SK-N-SH (cell line): ENCODE measurements around the gene PRIM1. TPM values are rescaled to one million over a fixed set of nuclear protein-coding genes. Genes with fewer than 3 reads are reported as not detected.

Source experiments
- CTCF ChIA-PET: fragments of 300-600, 350-600 bp; formaldehyde crosslinking; extraction: SDS; loops from one replicate; lab custom pipeline; 2021; lab: Yijun Ruan, JAX
- POLR2A ChIA-PET: fragments of 350-600 bp; sonication (Branson Sonifier 250); formaldehyde crosslinking; extraction: SDS; loops from one replicate; lab custom pipeline; 2020; ENCODE audit warnings: antibody characterized with exemption, inconsistent platforms; lab: Yijun Ruan, JAX
- DNase-seq: peaks from one replicate; pipeline ENCODE4 v3.0.0; 2012
- H2AFZ ChIP-seq: fragments of 200-600 bp; sonication (generic); 2 replicates; pipeline ENCODE4 v1.8.1; 2016; ENCODE audit warnings: antibody characterized with exemption, mild to moderate bottlenecking, low read depth
- H3F3A ChIP-seq: fragments of 200-600 bp; sonication (generic); replicated peaks from 2 replicates; pipeline ENCODE3; 2016; ENCODE audit warnings: antibody characterized with exemption, mild to moderate bottlenecking; ENCODE audit not compliant: insufficient read depth
- H3K27ac ChIP-seq, 2 experiments: fragments of 200-500 bp in 1 of 2; fragments of 200-600 bp in 1 of 2; sonication (Bioruptor generic) in 1 of 2; sonication (generic), shearing (Covaris generic) in 1 of 2; 2 replicates each; pipeline versions ENCODE4 v1.5.1 to v1.6.1; 2014 to 2016; ENCODE audit warnings: low read depth in 2 of 2, inconsistent platforms in 1 of 2, low read length in 1 of 2, mild to moderate bottlenecking in 1 of 2, mixed read lengths in 1 of 2
- H3K27me3 ChIP-seq: fragments of 200-600 bp; sonication (generic), shearing (Covaris generic); 2 replicates; pipeline ENCODE4 v1.6.1; 2016; ENCODE audit warnings: mixed run types; ENCODE audit not compliant: insufficient read depth
- H3K36me3 ChIP-seq, 2 experiments: fragments of 200-500 bp in 1 of 2; fragments of 200-600 bp in 1 of 2; sonication (Bioruptor generic) in 1 of 2; sonication (generic) in 1 of 2; replicated peaks in 1 of 2; 2 replicates each; pipeline versions ENCODE3 to v1.5.1; 2014 to 2016; ENCODE audit warnings: low read length in 1 of 2, mild to moderate bottlenecking in 1 of 2; ENCODE audit not compliant: insufficient read depth in 2 of 2, control insufficient read depth in 1 of 2
- H3K4me1 ChIP-seq, 2 experiments: fragments of 200-500 bp in 1 of 2; fragments of 200-600 bp in 1 of 2; sonication (Bioruptor generic) in 1 of 2; sonication (generic), shearing (Covaris generic) in 1 of 2; 2 replicates each; pipeline versions ENCODE4 v1.5.1 to v1.6.1; 2014 to 2016; ENCODE audit warnings: low read depth in 1 of 2, low read length in 1 of 2, mixed run types in 1 of 2; ENCODE audit not compliant: insufficient read depth in 2 of 2, control insufficient read depth in 1 of 2
- H3K4me2 ChIP-seq: fragments of 200-600 bp; sonication (generic), shearing (Covaris generic); 2 replicates; pipeline ENCODE4 v1.6.1; 2017; ENCODE audit warnings: mixed run types
- H3K4me3 ChIP-seq, 2 experiments: fragments of 200-500 bp in 1 of 2; fragments of 200-600 bp in 1 of 2; sonication (Bioruptor generic) in 1 of 2; sonication (generic), shearing (Covaris generic) in 1 of 2; 2 replicates each; pipeline versions ENCODE4 v1.5.1 to v1.8.1; 2014 to 2016; ENCODE audit warnings: low read depth in 2 of 2, inconsistent platforms in 1 of 2, low read length in 1 of 2, mild to moderate bottlenecking in 1 of 2, mixed read lengths in 1 of 2, moderate library complexity in 1 of 2
- H3K79me2 ChIP-seq: fragments of 200-600 bp; sonication (generic); 2 replicates; pipeline ENCODE4 v1.8.1; 2017; ENCODE audit warnings: mild to moderate bottlenecking; ENCODE audit not compliant: insufficient read depth
- H3K9ac ChIP-seq: fragments of 200-600 bp; sonication (generic); 2 replicates; pipeline ENCODE4 v1.6.1; 2017; ENCODE audit warnings: mixed run types
- H3K9me2 ChIP-seq: fragments of 200-600 bp; sonication (generic); 2 replicates; pipeline ENCODE4 v1.6.1; 2017; ENCODE audit warnings: mixed run types
- H3K9me3 ChIP-seq: fragments of 200-600 bp; sonication (generic); 2 replicates; pipeline ENCODE4 v1.6.1; 2017; ENCODE audit warnings: mixed run types, mild to moderate bottlenecking, moderate library complexity
- H4K20me1 ChIP-seq: fragments of 200-600 bp; sonication (generic); 2 replicates; pipeline ENCODE4 v1.6.1; 2017; ENCODE audit warnings: mild to moderate bottlenecking, mixed run types; ENCODE audit not compliant: insufficient read depth
- CHD2 ChIP-seq: fragments of 150-350 bp; IDR thresholded peaks from 2 replicates; pipeline ENCODE4 v1.6.1; 2018; ENCODE audit warnings: low read length; ENCODE audit not compliant: partially characterized antibody
- ELF1 ChIP-seq: IDR thresholded peaks from 2 replicates; pipeline ENCODE4 v1.4.0; 2012
- EP300 ChIP-seq, 2 experiments: IDR thresholded peaks; 2 replicates each; pipeline versions ENCODE4 v1.4.0 to v1.6.1; 2012; ENCODE audit warnings: borderline replicate concordance in 1 of 2, low read depth in 1 of 2, low read length in 1 of 2
- EZH2phosphoT487 ChIP-seq: fragments of 200-600 bp; sonication (generic); IDR thresholded peaks from 2 replicates; pipeline ENCODE4 v1.6.1; 2017; ENCODE audit warnings: low read depth, mixed run types, mild to moderate bottlenecking, antibody characterized with exemption, moderate library complexity, borderline replicate concordance
- FOSL2 ChIP-seq: IDR thresholded peaks from 2 replicates; pipeline ENCODE4 v1.4.0; 2012; ENCODE audit warnings: low read depth, mild to moderate bottlenecking, moderate library complexity, borderline replicate concordance
- FOXJ3 ChIP-seq: sonication (generic); formaldehyde crosslinking; IDR thresholded peaks from 2 replicates; pipeline ENCODE4 v1.5.1; 2020; ENCODE audit warnings: mild to moderate bottlenecking, missing genetic modification reagents
- GABPA ChIP-seq: IDR thresholded peaks from 2 replicates; pipeline ENCODE4 v1.4.0; 2012; ENCODE audit warnings: low read depth, mild to moderate bottlenecking
- MEF2A ChIP-seq: IDR thresholded peaks from 2 replicates; pipeline ENCODE4 v1.4.0; 2012; ENCODE audit warnings: low read depth, borderline replicate concordance
- POLR2AphosphoS5 ChIP-seq: IDR thresholded peaks from 2 replicates; pipeline ENCODE4 v1.6.1; 2012; ENCODE audit warnings: low read depth, low read length
- RAD21 ChIP-seq: IDR thresholded peaks from 2 replicates; pipeline ENCODE4 v1.6.1; 2012; ENCODE audit warnings: mild to moderate bottlenecking, low read length
- RCOR1 ChIP-seq: fragments of 150-350 bp; IDR thresholded peaks from 2 replicates; pipeline ENCODE4 v1.6.1; 2017; ENCODE audit warnings: antibody characterized with exemption, low read length
- RFX5 ChIP-seq: IDR thresholded peaks from 2 replicates; pipeline ENCODE4 v1.6.1; 2012; ENCODE audit warnings: mild to moderate bottlenecking, improper control_type of control experiment, low read length
- TAF1 ChIP-seq: IDR thresholded peaks from 2 replicates; pipeline ENCODE4 v1.6.1; 2012; ENCODE audit warnings: low read depth, mild to moderate bottlenecking, low read length, moderate library complexity, borderline replicate concordance
- TEAD4 ChIP-seq: IDR thresholded peaks from 2 replicates; pipeline ENCODE4 v1.4.0; 2012; ENCODE audit warnings: mild to moderate bottlenecking, borderline replicate concordance; ENCODE audit not compliant: insufficient read depth
- YY1 ChIP-seq: IDR thresholded peaks from 2 replicates; pipeline ENCODE4 v1.4.0; 2012; ENCODE audit warnings: low read depth, mild to moderate bottlenecking
- WGBS: methylation state at CpG from one replicate; pipeline ENCODE4 v1.1.6; 2017; ENCODE audit warnings: low lambda C conversion rate; 5-methylcytosine and 5-hydroxymethylcytosine counted together
- polyA plus RNA-seq, 3 experiments: library from polyadenylated mRNA; depleted of rRNA; stranded (reverse); fragments of >200 nt; gene quantifications; 2 replicates each; pipeline ENCODE4 v1.2.3, GENCODE V29; 2012
- TF ChIP-seq, protein P1 (sequence below): fragments of 150-350 bp; IDR thresholded peaks from 2 replicates; pipeline ENCODE4 v1.6.1; 2016; ENCODE audit warnings: mild to moderate bottlenecking, low read depth, low read length
- TF ChIP-seq, protein P2 (sequence below): IDR thresholded peaks from 2 replicates; pipeline ENCODE4; 2012
- TF ChIP-seq, protein P3 (sequence below): IDR thresholded peaks from 2 replicates; pipeline ENCODE4 v1.4.0; 2012; ENCODE audit warnings: low read depth, borderline replicate concordance
- TF ChIP-seq, protein P4 (sequence below): fragments of 150-350 bp; IDR thresholded peaks from 2 replicates; pipeline ENCODE4 v1.6.1; 2017; ENCODE audit warnings: antibody characterized with exemption, low read length, low read depth, borderline replicate concordance
- TF ChIP-seq, protein P5 (sequence below): IDR thresholded peaks from 2 replicates; pipeline ENCODE4 v1.4.0; 2012; ENCODE audit warnings: low read depth, borderline replicate concordance

The PRIM1 gene
- polyA plus RNA-seq, 1 of the 3 experiments (the other 2 are of a cell fraction) = 10.9 TPM

DNA sequence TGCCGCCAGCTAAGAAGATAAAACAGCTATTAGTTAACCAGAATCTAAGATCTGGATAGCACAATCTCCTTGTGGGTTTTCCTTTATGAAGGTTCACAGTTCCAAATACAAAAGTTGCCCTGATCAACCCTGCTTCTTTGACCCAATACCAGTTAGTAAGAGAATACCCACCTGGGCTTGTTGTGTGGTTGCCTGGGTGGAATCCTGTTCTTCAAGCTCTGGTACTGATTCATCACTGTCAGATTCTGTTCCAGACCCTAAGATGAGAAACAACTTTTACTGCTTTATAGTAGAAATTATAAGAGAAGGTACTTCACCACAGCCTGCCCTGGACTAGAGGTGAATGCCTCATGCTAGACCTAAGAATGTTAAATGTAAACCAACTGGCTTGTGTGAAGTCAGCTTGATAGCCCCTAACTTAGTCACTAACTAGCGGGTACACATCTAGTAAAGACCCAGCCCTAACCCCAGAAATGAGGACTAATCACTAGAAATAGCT, 37.6 kb downstream of the PRIM1 start (continued):
- TF ChIP-seq, protein P1, sequence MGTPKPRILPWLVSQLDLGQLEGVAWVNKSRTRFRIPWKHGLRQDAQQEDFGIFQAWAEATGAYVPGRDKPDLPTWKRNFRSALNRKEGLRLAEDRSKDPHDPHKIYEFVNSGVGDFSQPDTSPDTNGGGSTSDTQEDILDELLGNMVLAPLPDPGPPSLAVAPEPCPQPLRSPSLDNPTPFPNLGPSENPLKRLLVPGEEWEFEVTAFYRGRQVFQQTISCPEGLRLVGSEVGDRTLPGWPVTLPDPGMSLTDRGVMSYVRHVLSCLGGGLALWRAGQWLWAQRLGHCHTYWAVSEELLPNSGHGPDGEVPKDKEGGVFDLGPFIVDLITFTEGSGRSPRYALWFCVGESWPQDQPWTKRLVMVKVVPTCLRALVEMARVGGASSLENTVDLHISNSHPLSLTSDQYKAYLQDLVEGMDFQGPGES = no peak
- no peak for TF ChIP-seq MEF2A
- TF ChIP-seq YY1 = no peak
- TF ChIP-seq, protein P2, sequence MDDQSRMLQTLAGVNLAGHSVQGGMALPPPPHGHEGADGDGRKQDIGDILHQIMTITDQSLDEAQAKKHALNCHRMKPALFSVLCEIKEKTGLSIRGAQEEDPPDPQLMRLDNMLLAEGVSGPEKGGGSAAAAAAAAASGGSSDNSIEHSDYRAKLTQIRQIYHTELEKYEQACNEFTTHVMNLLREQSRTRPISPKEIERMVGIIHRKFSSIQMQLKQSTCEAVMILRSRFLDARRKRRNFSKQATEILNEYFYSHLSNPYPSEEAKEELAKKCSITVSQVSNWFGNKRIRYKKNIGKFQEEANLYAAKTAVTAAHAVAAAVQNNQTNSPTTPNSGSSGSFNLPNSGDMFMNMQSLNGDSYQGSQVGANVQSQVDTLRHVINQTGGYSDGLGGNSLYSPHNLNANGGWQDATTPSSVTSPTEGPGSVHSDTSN = no peak
- TF ChIP-seq RCOR1 = no peak
- no peak for TF ChIP-seq FOSL2
- TF ChIP-seq RAD21 = no peak
- no peak for TF ChIP-seq ELF1
- no peak for TF ChIP-seq POLR2AphosphoS5
- TF ChIP-seq EP300 (IDR thresholded peaks at IDR 0.05; ENCODE audit: borderline replicate concordance in 1 of 2, low read depth in 1 of 2, low read length in 1 of 2) = no peak
- no peak for TF ChIP-seq EZH2phosphoT487

DNA sequence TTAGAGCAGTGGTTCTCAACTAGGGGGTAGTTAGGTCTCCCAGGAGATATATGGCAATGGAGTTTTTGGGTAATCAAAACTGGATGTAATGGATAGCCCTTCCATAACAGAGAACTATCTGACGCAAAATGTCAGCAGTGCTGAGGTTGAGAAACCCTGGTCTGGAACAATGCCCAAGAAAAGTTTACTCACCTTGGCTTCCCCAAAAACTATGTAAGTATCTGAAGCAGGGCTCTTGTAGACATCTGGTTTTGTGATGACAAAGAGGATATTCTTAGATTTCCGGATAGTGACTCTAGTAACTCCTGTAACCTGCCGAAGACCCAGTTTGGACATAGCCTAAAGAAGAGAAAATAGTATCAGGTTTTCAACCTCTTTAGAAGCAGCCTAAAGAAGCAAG, 38.8 kb downstream of the PRIM1 start:
- Histone ChIP-seq H3K9me3 (no peaks in the 10 kb centered on the region), H3K4me2 (no peak overlapping the region), H3F3A (peaks cover 66% of the 10 kb centered on the region), H3K36me3 (peaks cover 45 to 47% of the 10 kb centered on the region in 2 experiments), H3K4me1 (no peaks in the 10 kb centered on the region; a peak in 1 of 4 replicates), H3K9ac (no peak overlapping the region), H4K20me1 (peaks cover 43% of the 10 kb centered on the region), H3K27ac (no peak overlapping the region), H3K27me3 (no peaks in the 10 kb centered on the region)
- DNase-seq = no peak
- CTCF ChIA-PET = interaction anchor here (0.6 to 0.8 kb wide), 2 partner anchors 9 to 386 kb away, joined by 3 read pairs; no protein-coding TSS in a partner anchor
- WGBS = 90% methylated on average over 3 of the region's 3 CpGs
- POLR2A ChIA-PET = interaction anchor here (1.2 to 1.4 kb wide), 2 partner anchors 12 to 25 kb away, joined by 3 to 4 read pairs; partner anchors contain the start of gene PTGES3
- TF ChIP-seq, protein P3, sequence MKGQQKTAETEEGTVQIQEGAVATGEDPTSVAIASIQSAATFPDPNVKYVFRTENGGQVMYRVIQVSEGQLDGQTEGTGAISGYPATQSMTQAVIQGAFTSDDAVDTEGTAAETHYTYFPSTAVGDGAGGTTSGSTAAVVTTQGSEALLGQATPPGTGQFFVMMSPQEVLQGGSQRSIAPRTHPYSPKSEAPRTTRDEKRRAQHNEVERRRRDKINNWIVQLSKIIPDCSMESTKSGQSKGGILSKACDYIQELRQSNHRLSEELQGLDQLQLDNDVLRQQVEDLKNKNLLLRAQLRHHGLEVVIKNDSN = no peak
- TF ChIP-seq FOXJ3 (CRISPR knock-in tag) = no peak
- TF ChIP-seq, protein P4, sequence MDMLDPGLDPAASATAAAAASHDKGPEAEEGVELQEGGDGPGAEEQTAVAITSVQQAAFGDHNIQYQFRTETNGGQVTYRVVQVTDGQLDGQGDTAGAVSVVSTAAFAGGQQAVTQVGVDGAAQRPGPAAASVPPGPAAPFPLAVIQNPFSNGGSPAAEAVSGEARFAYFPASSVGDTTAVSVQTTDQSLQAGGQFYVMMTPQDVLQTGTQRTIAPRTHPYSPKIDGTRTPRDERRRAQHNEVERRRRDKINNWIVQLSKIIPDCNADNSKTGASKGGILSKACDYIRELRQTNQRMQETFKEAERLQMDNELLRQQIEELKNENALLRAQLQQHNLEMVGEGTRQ = no peak
- TF ChIP-seq YY1 = no peak
- TF ChIP-seq, protein P5, sequence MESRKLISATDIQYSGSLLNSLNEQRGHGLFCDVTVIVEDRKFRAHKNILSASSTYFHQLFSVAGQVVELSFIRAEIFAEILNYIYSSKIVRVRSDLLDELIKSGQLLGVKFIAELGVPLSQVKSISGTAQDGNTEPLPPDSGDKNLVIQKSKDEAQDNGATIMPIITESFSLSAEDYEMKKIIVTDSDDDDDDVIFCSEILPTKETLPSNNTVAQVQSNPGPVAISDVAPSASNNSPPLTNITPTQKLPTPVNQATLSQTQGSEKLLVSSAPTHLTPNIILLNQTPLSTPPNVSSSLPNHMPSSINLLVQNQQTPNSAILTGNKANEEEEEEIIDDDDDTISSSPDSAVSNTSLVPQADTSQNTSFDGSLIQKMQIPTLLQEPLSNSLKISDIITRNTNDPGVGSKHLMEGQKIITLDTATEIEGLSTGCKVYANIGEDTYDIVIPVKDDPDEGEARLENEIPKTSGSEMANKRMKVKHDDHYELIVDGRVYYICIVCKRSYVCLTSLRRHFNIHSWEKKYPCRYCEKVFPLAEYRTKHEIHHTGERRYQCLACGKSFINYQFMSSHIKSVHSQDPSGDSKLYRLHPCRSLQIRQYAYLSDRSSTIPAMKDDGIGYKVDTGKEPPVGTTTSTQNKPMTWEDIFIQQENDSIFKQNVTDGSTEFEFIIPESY = no peak
- TF ChIP-seq CHD2 = no peak
- TF ChIP-seq RFX5 = no peak
- TF ChIP-seq, protein P2 = no peak
- TF ChIP-seq TAF1 = no peak
- no peak for TF ChIP-seq TEAD4
- TF ChIP-seq GABPA = no peak
- no peak for TF ChIP-seq FOSL2
- TF ChIP-seq, all 33 proteins: peak for 0
- H3K4me3 ChIP-seq = no peak overlapping the region
- H2AFZ ChIP-seq = no peak overlapping the region
- H3K9me2 ChIP-seq = no peaks in the 10 kb centered on the region
- H3K79me2 ChIP-seq = peaks cover 32% of the 10 kb centered on the region
